ACC112 (cell line): Measurements from ENCODE around the gene ARVCF.

Experiments used
- H2AFZ ChIP-seq: fragments of 200-600 bp; sonication (generic); one replicate; pipeline ENCODE4 v1.6.0; 2017; ENCODE audit warnings: antibody characterized with exemption, low read length; ENCODE audit not compliant: unreplicated experiment
- H3K27ac ChIP-seq: fragments of 200-600 bp; sonication (generic); 2 replicates; pipeline ENCODE4 v1.5.1; 2014; ENCODE audit warnings: low read depth, mild to moderate bottlenecking, antibody characterized with exemption, low read length, moderate library complexity
- H3K27me3 ChIP-seq: fragments of 200-600 bp; sonication (generic); 2 replicates; pipeline ENCODE4 v1.6.1; 2014; ENCODE audit warnings: mild to moderate bottlenecking, antibody characterized with exemption, low read length, moderate library complexity, mixed read lengths; ENCODE audit not compliant: insufficient read depth
- H3K36me3 ChIP-seq: fragments of 200-600 bp; sonication (generic); 2 replicates; pipeline ENCODE4 v1.6.1; 2016; ENCODE audit warnings: mild to moderate bottlenecking, antibody characterized with exemption, low read length, moderate library complexity, mixed read lengths; ENCODE audit not compliant: insufficient read depth
- H3K4me1 ChIP-seq: fragments of 200-600 bp; sonication (generic); one replicate; pipeline ENCODE4 v1.6.1; 2016; ENCODE audit warnings: low read length, mixed read lengths; ENCODE audit not compliant: insufficient read depth, unreplicated experiment, control insufficient read depth
- H3K4me3 ChIP-seq: fragments of 200-600 bp; sonication (generic); 2 replicates; pipeline ENCODE4 v1.5.1; 2014; ENCODE audit warnings: mild to moderate bottlenecking, low read depth, low read length
- H3K79me2 ChIP-seq: fragments of 200-600 bp; sonication (generic); one replicate; pipeline ENCODE4 v1.6.0; 2016; ENCODE audit warnings: low read length; ENCODE audit not compliant: control insufficient read depth, unreplicated experiment, insufficient read depth

ARVCF gene

DNA sequence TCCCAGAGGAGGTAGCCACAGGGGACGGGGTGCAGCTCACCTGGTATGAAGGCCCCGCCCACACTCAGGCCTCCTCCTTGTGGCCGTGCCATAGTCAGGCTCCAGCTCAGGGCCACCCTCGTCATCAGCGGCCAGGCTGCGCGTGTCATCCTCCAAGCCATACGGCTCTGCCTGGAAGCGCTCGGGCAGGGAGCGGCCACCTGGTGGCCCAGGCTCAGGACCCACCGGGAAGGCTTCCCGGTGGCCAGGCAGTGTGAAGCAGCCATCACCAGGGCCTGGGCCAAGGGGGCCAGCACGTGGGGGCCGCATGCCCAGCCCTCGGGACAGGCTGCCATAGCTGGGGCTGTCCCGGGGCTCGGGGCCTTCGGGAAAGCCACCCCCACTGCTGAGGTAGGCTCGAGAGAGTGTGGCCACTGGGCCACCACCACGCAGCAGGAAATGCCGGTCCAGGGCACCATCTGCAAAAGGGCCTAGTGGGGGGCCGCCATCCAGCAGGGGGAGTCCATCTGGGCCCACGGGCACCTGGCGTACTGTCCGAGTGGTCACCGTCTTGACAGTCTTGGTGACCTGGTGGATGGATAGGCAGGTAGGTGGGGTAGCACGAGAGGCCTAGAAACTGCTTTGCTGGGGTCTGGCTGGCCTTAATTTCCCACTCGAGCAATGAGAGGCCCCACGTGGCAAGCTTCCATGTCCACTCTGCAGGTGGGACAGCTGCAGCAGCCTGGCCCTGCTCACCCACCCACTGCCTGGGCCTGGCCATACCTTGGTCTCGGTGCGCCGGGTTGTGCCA lies 35.3 kb downstream of the ARVCF start:
- H2AFZ ChIP-seq, result no peak overlapping the region
- H3K27me3 ChIP-seq, result no peaks in the 10 kb centered on the region
- no peaks in the 10 kb centered on the region for H3K36me3 ChIP-seq
- no peak overlapping the region for H3K4me3 ChIP-seq
- H3K27ac ChIP-seq, result no peak overlapping the region
- no peaks in the 10 kb centered on the region for H3K79me2 ChIP-seq
- peaks cover 12% of the 10 kb centered on the region for H3K4me1 ChIP-seq

DNA sequence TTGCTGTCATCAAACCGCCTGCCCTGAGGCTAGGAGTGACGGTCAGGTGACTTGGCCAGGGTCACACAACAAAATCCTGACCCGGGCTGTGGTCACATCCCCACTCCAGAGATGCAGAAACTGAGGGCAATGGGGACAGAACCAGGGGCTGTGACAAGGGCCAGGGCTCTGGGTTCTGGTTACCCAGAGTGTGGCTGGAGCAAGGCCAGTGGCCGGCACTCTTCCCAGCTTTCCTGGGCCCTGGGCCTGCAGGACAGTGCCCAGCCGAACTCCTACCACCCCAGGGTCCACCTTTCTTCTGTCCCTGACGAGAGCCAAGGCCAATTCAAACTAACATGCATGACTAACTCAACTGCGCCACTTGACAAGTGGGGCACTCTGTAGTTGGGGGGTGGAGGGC lies 35.9 kb downstream of the ARVCF start:
- Histone ChIP-seq H3K36me3 (no peaks in the 10 kb centered on the region), H2AFZ (no peak overlapping the region), H3K27me3 (no peaks in the 10 kb centered on the region), H3K4me3 (no peak overlapping the region), H3K27ac (no peak overlapping the region), H3K79me2 (no peaks in the 10 kb centered on the region), H3K4me1 (peaks cover 12% of the 10 kb centered on the region)

DNA sequence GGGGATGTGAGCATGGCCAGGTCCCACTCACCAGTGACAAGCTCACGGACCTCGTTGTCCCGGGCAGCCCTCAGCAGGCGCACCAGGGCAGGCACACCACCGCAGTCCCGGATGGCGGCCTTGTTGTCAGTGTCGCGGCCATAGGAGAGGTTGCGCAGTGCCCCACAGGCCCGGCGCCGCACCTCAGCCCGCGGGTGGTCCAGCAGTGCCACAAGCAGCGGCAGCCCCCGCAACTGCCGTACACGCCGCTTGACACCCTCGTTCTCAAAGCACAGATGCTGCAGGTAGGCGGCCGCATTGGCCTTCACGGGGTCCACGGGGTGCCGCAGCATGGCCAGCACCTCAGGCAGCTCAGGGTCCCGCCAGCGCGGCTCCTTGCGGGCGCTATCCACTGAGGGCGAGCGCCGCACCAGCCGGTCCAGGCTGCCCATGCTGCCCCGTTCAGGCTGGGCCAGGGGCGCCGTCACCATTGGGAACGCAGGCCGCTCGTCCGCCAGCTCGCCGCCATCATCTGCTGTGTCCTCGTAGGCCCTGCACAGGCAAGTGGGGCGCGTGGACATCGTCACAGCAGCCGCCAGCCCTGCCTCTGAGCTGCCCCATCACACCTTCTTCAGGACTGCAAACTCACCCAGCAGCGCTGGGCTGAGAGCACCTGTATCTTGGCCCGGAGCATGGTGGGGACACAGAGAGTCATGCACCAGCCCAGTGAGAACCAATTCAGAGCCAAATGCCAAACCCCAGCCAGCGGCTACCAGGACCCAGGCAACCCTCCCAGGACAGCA lies 36.7 kb downstream of the ARVCF start:
- H3K79me2 ChIP-seq, result no peaks in the 10 kb centered on the region
- no peak overlapping the region for H3K4me3 ChIP-seq
- no peaks in the 10 kb centered on the region for H3K27me3 ChIP-seq
- H3K4me1 ChIP-seq, result peaks cover 12% of the 10 kb centered on the region
- no peaks in the 10 kb centered on the region for H3K36me3 ChIP-seq
- no peak overlapping the region for H3K27ac ChIP-seq
- no peak overlapping the region for H2AFZ ChIP-seq

DNA sequence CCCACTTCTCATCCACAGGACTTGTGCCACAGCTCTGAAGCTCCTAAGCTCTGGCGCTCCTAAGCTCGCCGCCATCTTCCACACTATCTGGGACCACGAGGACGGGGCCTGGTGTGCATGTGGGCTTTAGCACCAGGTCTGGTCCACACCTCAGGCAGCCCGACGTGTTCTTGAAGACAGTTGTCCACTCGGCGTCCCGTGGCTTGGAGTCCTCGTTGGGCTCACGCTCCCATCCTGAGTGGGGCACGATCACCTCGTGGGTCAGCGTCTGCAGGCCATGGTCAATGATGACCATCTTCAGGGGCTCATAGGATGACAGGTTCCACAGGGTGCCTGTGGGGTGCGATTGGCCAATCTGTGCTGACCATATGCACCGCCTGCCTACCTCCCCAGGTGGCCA lies 37.9 kb downstream of the ARVCF start:
- Histone ChIP-seq H3K27ac (no peak overlapping the region), H2AFZ (no peak overlapping the region), H3K27me3 (no peaks in the 10 kb centered on the region), H3K79me2 (no peaks in the 10 kb centered on the region), H3K4me1 (peaks cover 3% of the 10 kb centered on the region), H3K4me3 (no peak overlapping the region), H3K36me3 (no peaks in the 10 kb centered on the region)

DNA sequence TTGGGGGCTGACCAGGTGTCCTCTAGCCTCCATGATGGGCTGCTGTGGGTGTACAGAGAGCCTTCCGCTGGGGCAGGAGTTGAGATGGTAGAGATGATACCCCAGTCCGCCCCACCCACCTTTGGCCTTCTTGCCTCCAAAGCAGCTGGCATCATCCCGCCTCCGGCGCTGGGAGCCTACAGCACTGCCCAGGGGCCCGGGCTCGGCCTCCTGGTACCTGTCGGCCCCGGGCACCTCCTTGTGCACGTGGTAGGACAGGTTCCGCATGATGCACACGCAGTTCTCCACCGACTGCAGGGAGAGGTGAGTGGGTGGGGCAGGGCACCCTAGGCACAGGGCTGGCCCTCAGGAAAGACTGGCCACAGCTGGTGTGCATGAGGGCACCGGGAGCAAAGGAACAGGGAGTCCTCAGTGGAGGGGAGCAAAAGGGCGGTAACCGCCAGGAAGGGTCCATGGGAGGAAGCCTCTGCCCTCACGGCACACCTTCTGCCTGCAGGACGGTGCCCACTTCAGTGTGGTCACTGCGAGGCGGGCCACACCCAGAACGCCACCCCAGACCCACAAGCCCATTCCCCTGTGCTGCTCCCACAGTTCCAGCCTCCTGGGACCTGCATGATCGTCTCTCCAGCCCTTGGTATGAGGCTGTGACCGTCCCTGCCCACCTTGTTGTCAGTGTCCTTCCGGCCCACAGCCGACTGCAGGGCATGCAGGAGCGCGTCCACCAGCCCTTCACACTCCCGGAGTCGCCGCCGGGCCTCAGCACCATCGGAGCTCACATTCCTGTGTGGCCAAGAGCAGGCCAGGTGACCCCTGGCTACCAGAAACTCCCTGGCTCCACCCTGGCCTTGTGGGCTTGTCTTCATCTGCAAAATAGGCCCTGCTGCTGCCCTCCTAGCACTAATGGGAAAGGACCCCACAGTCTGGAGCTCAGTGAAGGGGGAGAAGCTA lies 39.1 kb downstream of the ARVCF start:
- no peaks in the 10 kb centered on the region for H3K36me3 ChIP-seq

DNA sequence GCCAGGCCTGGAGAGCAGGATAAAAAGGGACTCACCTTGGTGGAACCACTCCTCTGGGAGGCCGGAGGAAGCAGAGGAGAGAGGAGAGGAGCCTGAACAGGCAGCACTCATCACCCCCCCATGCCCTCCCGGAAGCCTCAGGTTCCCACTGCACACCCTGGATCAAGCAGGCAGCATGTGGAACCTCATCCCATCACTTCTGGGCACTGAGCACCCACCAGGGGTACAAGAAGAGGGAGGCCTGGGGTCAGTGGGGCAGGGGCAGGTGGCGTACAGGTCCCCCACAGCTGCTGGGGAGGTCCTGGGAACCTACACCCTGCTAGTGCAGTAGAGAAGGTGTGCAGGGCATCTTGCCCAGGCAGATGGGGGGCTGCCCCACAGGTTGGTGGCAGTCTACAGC lies 40.0 kb downstream of the ARVCF start:
- Histone ChIP-seq H2AFZ (no peak overlapping the region), H3K4me3 (no peak overlapping the region), H3K27me3 (no peaks in the 10 kb centered on the region), H3K79me2 (no peaks in the 10 kb centered on the region), H3K36me3 (no peaks in the 10 kb centered on the region), H3K4me1 (no peaks in the 10 kb centered on the region), H3K27ac (no peak overlapping the region)

More for the DNA sequence above, 39.1 kb downstream of the ARVCF start:
- Histone ChIP-seq H3K27ac (no peak overlapping the region), H3K4me1 (no peaks in the 10 kb centered on the region), H3K27me3 (no peaks in the 10 kb centered on the region), H2AFZ (no peak overlapping the region), H3K4me3 (no peak overlapping the region), H3K79me2 (no peaks in the 10 kb centered on the region)

DNA sequence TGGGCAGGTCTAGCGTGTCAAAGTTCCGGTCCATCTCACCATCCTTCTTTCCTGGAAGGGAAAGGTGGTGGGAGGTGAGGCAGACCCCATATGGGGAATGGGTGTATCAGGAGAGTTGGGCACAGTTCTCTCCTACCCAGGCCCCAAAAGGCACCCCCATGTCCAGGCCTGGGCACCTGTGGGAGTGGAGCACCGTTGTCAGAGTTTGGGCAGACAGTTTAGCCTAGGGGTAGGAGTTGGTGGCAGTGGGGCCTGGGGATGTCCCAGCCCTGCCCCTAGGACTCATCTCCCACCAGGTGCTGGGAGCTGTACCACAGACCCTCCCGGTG lies 41.0 kb downstream of the ARVCF start:
- Histone ChIP-seq H3K4me1 (no peaks in the 10 kb centered on the region), H3K79me2 (no peaks in the 10 kb centered on the region), H2AFZ (no peak overlapping the region), H3K27me3 (no peaks in the 10 kb centered on the region), H3K4me3 (no peak overlapping the region), H3K36me3 (no peaks in the 10 kb centered on the region), H3K27ac (no peak overlapping the region)

DNA sequence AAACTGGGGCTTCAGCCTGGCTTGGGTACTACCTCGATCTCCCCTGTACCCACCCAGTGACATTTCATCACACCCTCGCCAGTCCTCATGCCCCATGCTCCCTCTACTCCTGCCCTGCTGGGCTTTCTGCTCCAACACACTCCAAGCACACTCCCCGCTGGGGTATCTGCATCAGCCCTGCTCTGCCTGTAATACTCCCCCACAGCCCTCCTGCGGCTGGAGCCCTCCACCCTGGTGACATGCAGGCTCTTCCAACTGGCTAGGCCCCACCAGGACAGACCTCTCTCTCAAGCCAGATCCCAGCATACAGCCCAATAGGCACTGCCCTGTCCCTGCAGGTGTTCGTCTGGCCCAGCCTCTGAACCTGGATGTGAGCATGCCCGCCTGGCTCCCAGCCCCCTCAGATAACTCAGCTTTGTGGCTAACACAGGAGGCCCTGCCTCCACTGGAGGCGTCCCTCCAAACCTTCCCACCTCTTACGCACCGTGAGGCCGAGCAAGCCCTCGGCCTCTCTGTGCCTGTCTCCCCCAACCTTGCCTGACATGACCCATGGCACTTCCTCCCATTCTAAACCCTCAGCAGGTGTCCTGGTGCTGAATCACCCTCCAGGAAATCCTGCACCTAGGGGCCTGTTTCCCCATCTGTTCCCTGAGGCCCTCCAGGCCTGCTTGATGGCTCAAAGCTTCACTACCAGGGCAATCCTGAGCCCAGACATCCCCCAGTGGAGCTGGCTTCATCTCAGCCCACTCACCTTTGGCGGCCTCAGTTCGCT lies 41.5 kb downstream of the ARVCF start:
- no peaks in the 10 kb centered on the region for H3K27me3 ChIP-seq
- no peak overlapping the region for H3K27ac ChIP-seq

DNA sequence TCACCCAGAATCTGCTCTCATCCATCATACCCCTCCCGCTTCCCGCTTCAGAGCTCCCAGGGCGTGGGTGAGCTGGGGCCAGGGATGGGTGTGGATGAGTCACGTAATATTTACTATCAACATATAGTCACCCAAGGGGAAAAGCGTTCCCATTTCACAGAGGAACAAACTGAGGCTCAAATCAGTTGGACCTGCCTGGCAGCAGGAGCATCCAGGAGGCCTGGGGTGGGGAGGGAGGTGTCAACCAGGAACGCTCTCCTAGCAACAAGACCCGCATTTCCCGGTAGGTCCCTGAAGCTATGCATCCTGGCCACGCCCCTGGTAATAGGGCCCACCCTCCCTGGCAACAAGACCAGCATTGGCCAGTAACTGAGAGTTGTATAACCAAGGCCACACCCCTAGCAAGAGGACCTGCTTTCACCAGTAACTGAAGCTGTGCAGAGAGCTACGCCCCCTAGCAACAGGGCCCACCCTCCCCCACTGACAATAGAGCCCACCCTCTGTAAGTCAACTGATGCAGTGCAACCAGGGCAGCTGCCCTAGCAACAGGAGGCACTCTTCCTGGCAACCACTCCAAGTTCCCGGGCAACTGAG lies 42.3 kb downstream of the ARVCF start:
- Histone ChIP-seq H3K36me3 (no peaks in the 10 kb centered on the region), H3K4me1 (no peaks in the 10 kb centered on the region), H3K27ac (no peak overlapping the region), H3K27me3 (no peaks in the 10 kb centered on the region), H2AFZ (no peak overlapping the region), H3K79me2 (no peaks in the 10 kb centered on the region), H3K4me3 (no peak overlapping the region)

More for the DNA sequence above, 41.5 kb downstream of the ARVCF start:
- Histone ChIP-seq H3K4me3 (no peak overlapping the region), H3K79me2 (no peaks in the 10 kb centered on the region), H3K4me1 (no peaks in the 10 kb centered on the region), H3K36me3 (no peaks in the 10 kb centered on the region), H2AFZ (no peak overlapping the region)
